WTC11 (cell line): ENCODE data around the gene ANKRD9. TPM values are rescaled to one million over a fixed set of nuclear protein-coding genes. Genes with fewer than 3 reads are reported as not detected.

Experiments
- ATAC-seq: fragments of 200-7000 bp; cut with Tn5 transposase; 2 replicates; pipeline ENCODE4 v1.10.0; 2021; ENCODE audit warnings: mild to moderate bottlenecking, moderate library complexity
- CTCF ChIA-PET: fragments of 300-600 bp; sonication (Branson Sonifier 250); formaldehyde crosslinking; loops from one replicate; lab custom pipeline; 2021; ENCODE audit warnings: antibody characterized with exemption; lab: Charles Lee
- POLR2A ChIA-PET: fragments of 350-600 bp; sonication (Branson Sonifier 250); formaldehyde crosslinking; loops from one replicate; lab custom pipeline; 2021; ENCODE audit warnings: antibody characterized with exemption; lab: Charles Lee
- DNase-seq: peaks from one replicate; pipeline ENCODE4 v3.0.0; 2021; ENCODE audit warnings: low spot score
- H3K27ac Mint-ChIP-seq: 2 replicates; pipeline ENCODE4 v1.8.0; 2021; ENCODE audit warnings: mixed read lengths
- H3K27me3 Mint-ChIP-seq: 2 replicates; pipeline ENCODE4 v1.8.0; 2021; ENCODE audit warnings: low read depth, mild to moderate bottlenecking, moderate library complexity, mixed read lengths
- H3K36me3 Mint-ChIP-seq: 2 replicates; pipeline ENCODE4 v1.8.0; 2021; ENCODE audit warnings: mixed read lengths
- H3K4me1 Mint-ChIP-seq: 2 replicates; pipeline ENCODE4 v1.8.0; 2022; ENCODE audit warnings: mixed read lengths
- H3K4me3 Mint-ChIP-seq: 2 replicates; pipeline ENCODE4 v1.8.0; 2021; ENCODE audit warnings: mild to moderate bottlenecking, moderate library complexity, mixed read lengths
- H3K9me3 Mint-ChIP-seq: 2 replicates; pipeline ENCODE4 v1.8.0; 2021; ENCODE audit warnings: mixed read lengths
- ATF1 ChIP-seq: sonication (generic); formaldehyde crosslinking; IDR thresholded peaks from 2 replicates; pipeline ENCODE4 v1.8.1; 2023; ENCODE audit warnings: mild to moderate bottlenecking, moderate library complexity, missing genetic modification reagents
- FOXP1 ChIP-seq: sonication (generic); formaldehyde crosslinking; IDR thresholded peaks from 2 replicates; pipeline ENCODE4 v1.8.0; 2022; ENCODE audit warnings: missing genetic modification reagents, mild to moderate bottlenecking, moderate library complexity, borderline replicate concordance
- RORB ChIP-seq: fragments of 250-450 bp; sonication (Bioruptor Pico); IDR thresholded peaks from 2 replicates; pipeline ENCODE4 v1.9.0; 2021; ENCODE audit warnings: mild to moderate bottlenecking
- SMAD3 ChIP-seq: sonication (generic); formaldehyde crosslinking; IDR thresholded peaks from 2 replicates; pipeline ENCODE4 v1.8.0; 2022; ENCODE audit warnings: missing genetic modification reagents, mild to moderate bottlenecking, borderline replicate concordance
- TEAD1 ChIP-seq: sonication (generic); formaldehyde crosslinking; IDR thresholded peaks from 2 replicates; pipeline ENCODE4 v1.8.0; 2022; ENCODE audit warnings: mild to moderate bottlenecking, missing genetic modification reagents
- TP53 ChIP-seq: sonication (generic); formaldehyde crosslinking; IDR thresholded peaks from 2 replicates; pipeline ENCODE4 v1.8.1; 2023; ENCODE audit warnings: mild to moderate bottlenecking, missing genetic modification reagents
- ZNF232 ChIP-seq: sonication (generic); formaldehyde crosslinking; IDR thresholded peaks from 2 replicates; pipeline ENCODE4 v1.8.0; 2022; ENCODE audit warnings: mild to moderate bottlenecking, missing genetic modification reagents
- total RNA-seq: library from RNA; stranded (reverse); gene quantifications from 3 replicates; pipeline ENCODE4 v1.2.3, GENCODE V29; 2021
- TF ChIP-seq, protein P1 (sequence below): sonication (generic); formaldehyde crosslinking; IDR thresholded peaks from 2 replicates; pipeline ENCODE4 v1.8.1; 2023; ENCODE audit warnings: mild to moderate bottlenecking, missing genetic modification reagents, borderline replicate concordance
- TF ChIP-seq, protein P2 (sequence below): sonication (generic); formaldehyde crosslinking; IDR thresholded peaks from 2 replicates; pipeline ENCODE4 v1.8.1; 2023; ENCODE audit warnings: mild to moderate bottlenecking, missing genetic modification reagents, moderate library complexity
- TF ChIP-seq, protein P3 (sequence below): fragments of 250-450 bp; sonication (Bioruptor Pico); IDR thresholded peaks from 2 replicates; pipeline ENCODE4 v1.9.0; 2021; ENCODE audit warnings: mild to moderate bottlenecking
- TF ChIP-seq, protein P4 (sequence below): sonication (generic); formaldehyde crosslinking; IDR thresholded peaks from 2 replicates; pipeline ENCODE4 v1.8.1; 2023; ENCODE audit warnings: mild to moderate bottlenecking, missing genetic modification reagents
- TF ChIP-seq, protein P5 (sequence below): sonication (generic); formaldehyde crosslinking; conservative IDR thresholded peaks from 2 replicates; pipeline ENCODE4 v1.8.1; 2022; ENCODE audit warnings: mild to moderate bottlenecking, missing genetic modification reagents
- TF ChIP-seq, protein P6 (sequence below): sonication (generic); formaldehyde crosslinking; IDR thresholded peaks from 2 replicates; pipeline ENCODE4 v1.8.0; 2022; ENCODE audit warnings: missing genetic modification reagents
- TF ChIP-seq, protein P7 (sequence below): sonication (generic); formaldehyde crosslinking; IDR thresholded peaks from 2 replicates; pipeline ENCODE4 v1.8.1; 2023; ENCODE audit warnings: mild to moderate bottlenecking, moderate library complexity, missing genetic modification reagents

Gene ANKRD9
- total RNA-seq, 1 experiment from 2014 or later, result 63.8 TPM

DNA sequence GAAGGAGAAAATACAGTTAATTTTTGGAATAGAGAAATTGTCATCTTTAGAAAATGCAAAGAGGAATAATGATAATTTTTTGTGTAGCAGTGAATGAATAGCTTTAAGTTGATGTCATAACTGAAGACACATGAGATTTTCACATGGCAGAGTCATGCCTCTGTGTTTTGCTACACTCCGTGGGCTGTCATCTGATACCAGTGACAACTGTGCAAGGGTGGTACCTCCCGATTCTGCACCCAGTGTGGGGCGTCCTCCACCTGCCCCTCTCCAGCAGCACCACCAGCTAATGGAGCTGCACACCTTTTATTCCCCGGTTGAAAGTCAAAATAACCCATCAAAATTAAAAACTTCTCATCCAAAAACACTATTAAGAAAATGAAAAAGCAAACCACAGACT, 47.2 kb downstream of the ANKRD9 start (continued):
- TF ChIP-seq, protein P1, sequence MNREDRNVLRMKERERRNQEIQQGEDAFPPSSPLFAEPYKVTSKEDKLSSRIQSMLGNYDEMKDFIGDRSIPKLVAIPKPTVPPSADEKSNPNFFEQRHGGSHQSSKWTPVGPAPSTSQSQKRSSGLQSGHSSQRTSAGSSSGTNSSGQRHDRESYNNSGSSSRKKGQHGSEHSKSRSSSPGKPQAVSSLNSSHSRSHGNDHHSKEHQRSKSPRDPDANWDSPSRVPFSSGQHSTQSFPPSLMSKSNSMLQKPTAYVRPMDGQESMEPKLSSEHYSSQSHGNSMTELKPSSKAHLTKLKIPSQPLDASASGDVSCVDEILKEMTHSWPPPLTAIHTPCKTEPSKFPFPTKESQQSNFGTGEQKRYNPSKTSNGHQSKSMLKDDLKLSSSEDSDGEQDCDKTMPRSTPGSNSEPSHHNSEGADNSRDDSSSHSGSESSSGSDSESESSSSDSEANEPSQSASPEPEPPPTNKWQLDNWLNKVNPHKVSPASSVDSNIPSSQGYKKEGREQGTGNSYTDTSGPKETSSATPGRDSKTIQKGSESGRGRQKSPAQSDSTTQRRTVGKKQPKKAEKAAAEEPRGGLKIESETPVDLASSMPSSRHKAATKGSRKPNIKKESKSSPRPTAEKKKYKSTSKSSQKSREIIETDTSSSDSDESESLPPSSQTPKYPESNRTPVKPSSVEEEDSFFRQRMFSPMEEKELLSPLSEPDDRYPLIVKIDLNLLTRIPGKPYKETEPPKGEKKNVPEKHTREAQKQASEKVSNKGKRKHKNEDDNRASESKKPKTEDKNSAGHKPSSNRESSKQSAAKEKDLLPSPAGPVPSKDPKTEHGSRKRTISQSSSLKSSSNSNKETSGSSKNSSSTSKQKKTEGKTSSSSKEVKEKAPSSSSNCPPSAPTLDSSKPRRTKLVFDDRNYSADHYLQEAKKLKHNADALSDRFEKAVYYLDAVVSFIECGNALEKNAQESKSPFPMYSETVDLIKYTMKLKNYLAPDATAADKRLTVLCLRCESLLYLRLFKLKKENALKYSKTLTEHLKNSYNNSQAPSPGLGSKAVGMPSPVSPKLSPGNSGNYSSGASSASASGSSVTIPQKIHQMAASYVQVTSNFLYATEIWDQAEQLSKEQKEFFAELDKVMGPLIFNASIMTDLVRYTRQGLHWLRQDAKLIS (CRISPR knock-in tag), result no peak
- TF ChIP-seq, protein P2, sequence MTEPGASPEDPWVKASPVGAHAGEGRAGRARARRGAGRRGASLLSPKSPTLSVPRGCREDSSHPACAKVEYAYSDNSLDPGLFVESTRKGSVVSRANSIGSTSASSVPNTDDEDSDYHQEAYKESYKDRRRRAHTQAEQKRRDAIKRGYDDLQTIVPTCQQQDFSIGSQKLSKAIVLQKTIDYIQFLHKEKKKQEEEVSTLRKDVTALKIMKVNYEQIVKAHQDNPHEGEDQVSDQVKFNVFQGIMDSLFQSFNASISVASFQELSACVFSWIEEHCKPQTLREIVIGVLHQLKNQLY, result no peak
- TF ChIP-seq, protein P3, sequence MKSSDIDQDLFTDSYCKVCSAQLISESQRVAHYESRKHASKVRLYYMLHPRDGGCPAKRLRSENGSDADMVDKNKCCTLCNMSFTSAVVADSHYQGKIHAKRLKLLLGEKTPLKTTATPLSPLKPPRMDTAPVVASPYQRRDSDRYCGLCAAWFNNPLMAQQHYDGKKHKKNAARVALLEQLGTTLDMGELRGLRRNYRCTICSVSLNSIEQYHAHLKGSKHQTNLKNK (CRISPR knock-in tag), result no peak
- TF ChIP-seq, protein P4, sequence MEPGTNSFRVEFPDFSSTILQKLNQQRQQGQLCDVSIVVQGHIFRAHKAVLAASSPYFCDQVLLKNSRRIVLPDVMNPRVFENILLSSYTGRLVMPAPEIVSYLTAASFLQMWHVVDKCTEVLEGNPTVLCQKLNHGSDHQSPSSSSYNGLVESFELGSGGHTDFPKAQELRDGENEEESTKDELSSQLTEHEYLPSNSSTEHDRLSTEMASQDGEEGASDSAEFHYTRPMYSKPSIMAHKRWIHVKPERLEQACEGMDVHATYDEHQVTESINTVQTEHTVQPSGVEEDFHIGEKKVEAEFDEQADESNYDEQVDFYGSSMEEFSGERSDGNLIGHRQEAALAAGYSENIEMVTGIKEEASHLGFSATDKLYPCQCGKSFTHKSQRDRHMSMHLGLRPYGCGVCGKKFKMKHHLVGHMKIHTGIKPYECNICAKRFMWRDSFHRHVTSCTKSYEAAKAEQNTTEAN, result no peak
- TF ChIP-seq, protein P5, sequence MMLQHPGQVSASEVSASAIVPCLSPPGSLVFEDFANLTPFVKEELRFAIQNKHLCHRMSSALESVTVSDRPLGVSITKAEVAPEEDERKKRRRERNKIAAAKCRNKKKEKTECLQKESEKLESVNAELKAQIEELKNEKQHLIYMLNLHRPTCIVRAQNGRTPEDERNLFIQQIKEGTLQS (CRISPR knock-in tag), result no peak
- TF ChIP-seq ZNF232 (CRISPR knock-in tag) (no peak), TEAD1 (CRISPR knock-in tag) (no peak), TP53 (CRISPR knock-in tag) (no peak), FOXP1 (CRISPR knock-in tag) (no peak)

DNA sequence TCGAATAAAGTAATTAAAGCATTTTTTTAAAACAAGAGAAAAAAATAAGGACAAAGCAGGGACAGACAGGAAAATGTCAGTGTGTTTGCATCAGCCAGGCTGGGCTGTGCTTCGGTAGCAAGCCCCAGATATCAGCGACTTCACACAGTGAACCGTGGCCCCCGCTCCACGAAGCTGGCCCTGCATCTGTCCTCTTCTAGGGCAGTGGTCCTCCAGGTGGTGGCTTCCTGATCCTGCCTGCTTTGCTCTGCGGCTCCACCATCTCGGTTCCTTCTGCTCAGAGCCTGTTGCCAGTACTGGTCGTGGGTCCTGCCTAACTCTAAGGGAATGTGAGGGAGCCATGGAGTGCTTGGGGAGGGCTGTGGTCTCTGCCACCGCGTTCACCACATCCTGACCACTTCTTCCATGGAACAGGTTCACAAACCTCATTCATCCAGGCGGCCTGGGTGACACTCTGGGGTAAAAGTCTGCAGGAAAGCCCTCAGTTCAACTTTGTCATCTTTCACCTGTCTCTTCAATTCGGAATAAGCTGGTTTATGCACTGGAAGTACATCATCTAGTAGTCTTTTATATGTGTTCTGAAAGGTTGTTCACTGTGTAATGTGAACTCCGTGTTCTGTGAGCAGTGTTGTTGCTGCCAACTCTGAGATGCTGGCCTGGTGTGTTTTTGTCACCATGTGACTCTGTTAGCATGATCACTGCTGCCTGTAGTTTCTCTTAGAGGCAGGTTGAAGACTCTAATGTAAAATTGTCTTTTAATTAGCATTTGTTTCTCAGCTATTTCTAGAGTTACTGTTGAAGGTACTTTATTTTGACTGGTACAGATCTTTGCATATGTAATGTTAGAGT, 47.9 kb downstream of the ANKRD9 start:
- no peak for ATAC-seq
- Mint-ChIP-seq H3K27ac (peak overlapping the region; percentile 68; the same call in 1 of the 2 replicates), H3K36me3 (peaks cover 11% of the 10 kb centered on the region), H3K9me3 (peaks cover 4% of the 10 kb centered on the region; the same call in 1 of the 2 replicates), H3K4me1 (no peaks in the 10 kb centered on the region), H3K27me3 (no peaks in the 10 kb centered on the region), H3K4me3 (no peak overlapping the region)
- ChIA-PET CTCF (interaction anchor here (2.1 kb wide), 1 partner anchor 23 kb away, joined by 6 read pairs; no protein-coding TSS in a partner anchor), POLR2A (no interaction called here)
- TF ChIP-seq, protein P6, sequence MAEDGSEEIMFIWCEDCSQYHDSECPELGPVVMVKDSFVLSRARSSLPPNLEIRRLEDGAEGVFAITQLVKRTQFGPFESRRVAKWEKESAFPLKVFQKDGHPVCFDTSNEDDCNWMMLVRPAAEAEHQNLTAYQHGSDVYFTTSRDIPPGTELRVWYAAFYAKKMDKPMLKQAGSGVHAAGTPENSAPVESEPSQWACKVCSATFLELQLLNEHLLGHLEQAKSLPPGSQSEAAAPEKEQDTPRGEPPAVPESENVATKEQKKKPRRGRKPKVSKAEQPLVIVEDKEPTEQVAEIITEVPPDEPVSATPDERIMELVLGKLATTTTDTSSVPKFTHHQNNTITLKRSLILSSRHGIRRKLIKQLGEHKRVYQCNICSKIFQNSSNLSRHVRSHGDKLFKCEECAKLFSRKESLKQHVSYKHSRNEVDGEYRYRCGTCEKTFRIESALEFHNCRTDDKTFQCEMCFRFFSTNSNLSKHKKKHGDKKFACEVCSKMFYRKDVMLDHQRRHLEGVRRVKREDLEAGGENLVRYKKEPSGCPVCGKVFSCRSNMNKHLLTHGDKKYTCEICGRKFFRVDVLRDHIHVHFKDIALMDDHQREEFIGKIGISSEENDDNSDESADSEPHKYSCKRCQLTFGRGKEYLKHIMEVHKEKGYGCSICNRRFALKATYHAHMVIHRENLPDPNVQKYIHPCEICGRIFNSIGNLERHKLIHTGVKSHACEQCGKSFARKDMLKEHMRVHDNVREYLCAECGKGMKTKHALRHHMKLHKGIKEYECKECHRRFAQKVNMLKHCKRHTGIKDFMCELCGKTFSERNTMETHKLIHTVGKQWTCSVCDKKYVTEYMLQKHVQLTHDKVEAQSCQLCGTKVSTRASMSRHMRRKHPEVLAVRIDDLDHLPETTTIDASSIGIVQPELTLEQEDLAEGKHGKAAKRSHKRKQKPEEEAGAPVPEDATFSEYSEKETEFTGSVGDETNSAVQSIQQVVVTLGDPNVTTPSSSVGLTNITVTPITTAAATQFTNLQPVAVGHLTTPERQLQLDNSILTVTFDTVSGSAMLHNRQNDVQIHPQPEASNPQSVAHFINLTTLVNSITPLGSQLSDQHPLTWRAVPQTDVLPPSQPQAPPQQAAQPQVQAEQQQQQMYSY (CRISPR knock-in tag), result no peak
- TF ChIP-seq, protein P7, sequence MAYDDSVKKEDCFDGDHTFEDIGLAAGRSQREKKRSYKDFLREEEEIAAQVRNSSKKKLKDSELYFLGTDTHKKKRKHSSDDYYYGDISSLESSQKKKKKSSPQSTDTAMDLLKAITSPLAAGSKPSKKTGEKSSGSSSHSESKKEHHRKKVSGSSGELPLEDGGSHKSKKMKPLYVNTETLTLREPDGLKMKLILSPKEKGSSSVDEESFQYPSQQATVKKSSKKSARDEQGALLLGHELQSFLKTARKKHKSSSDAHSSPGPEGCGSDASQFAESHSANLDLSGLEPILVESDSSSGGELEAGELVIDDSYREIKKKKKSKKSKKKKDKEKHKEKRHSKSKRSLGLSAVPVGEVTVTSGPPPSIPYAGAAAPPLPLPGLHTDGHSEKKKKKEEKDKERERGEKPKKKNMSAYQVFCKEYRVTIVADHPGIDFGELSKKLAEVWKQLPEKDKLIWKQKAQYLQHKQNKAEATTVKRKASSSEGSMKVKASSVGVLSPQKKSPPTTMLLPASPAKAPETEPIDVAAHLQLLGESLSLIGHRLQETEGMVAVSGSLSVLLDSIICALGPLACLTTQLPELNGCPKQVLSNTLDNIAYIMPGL, result no peak
- TF ChIP-seq SMAD3 (CRISPR knock-in tag) (no peak), RORB (CRISPR knock-in tag) (no peak), ATF1 (no peak)
- no peak for DNase-seq
